Testis (tissue), 3 donors: ENCODE data around the gene TFAP2C. TPM values are rescaled to one million over a fixed set of nuclear protein-coding genes. Genes with fewer than 3 reads are reported as not detected.

Source experiments
- DNase-seq: peaks from one replicate; pipeline ENCODE4 v3.0.0-alpha.2; 2019
- H3K27ac ChIP-seq, 2 donors: fragments of 200-600 bp; sonication (generic); one replicate each; pipeline ENCODE4 v1.5.1; 2019
- H3K27me3 ChIP-seq: fragments of 200-600 bp; sonication (generic); one replicate; pipeline ENCODE4 v1.5.1; 2019
- H3K36me3 ChIP-seq: fragments of 200-600 bp; sonication (generic); one replicate; pipeline ENCODE4 v1.5.1; 2017; ENCODE audit warnings: low read depth; ENCODE audit errors: missing control alignments
- H3K4me1 ChIP-seq: fragments of 200-600 bp; sonication (generic); one replicate; pipeline ENCODE4 v1.5.1; 2019
- H3K4me3 ChIP-seq, 2 donors: fragments of 200-600 bp; sonication (generic); one replicate each; pipeline ENCODE4 v1.5.1; 2017 to 2019
- H3K9me3 ChIP-seq: fragments of 200-600 bp; sonication (generic); one replicate; pipeline ENCODE4 v1.5.1; 2017
- POLR2A ChIP-seq: fragments of 450-650 bp; IDR thresholded peaks from one replicate; pipeline ENCODE4 v1.6.1; 2017; ENCODE audit warnings: antibody characterized with exemption, mild to moderate bottlenecking, moderate library complexity
- WGBS, 2 donors: methylation state at CpG; one replicate each; pipeline ENCODE4 v1.1.5; 2018; 5-methylcytosine and 5-hydroxymethylcytosine counted together
- intact Hi-C: fragments of 100-400 bp; cut with DNase I; formaldehyde crosslinking; loops from one replicate; pipeline ENCODE4 v1.15.1; 2023; ENCODE audit warnings: low total_unique reads
- polyA plus RNA-seq: library from polyadenylated mRNA; stranded (reverse); fragments of 350-450 nt; fragmentation: Illumina TruSeq; extraction: RNeasy Lipid Tissue Mini Kit (QIAGEN cat#74804); gene quantifications from one replicate; pipeline ENCODE4 v1.2.3, GENCODE V29; 2014; ENCODE audit warnings: low read depth, low replicate concordance; ENCODE audit not compliant: insufficient read depth
- total RNA-seq, 2 donors: library from RNA; depleted of rRNA; stranded (reverse); fragments of >200 nt; gene quantifications; one replicate each; pipeline ENCODE4 v1.2.3, GENCODE V29; 2016
- TF ChIP-seq, protein P1 (sequence below), 3 experiments: fragments of 450-650 bp in 2 of 3; fragments of 200-600 bp in 1 of 3; sonication (generic) in 1 of 3; IDR thresholded peaks; one replicate each; pipeline ENCODE4 v1.5.1; 2016 to 2019; ENCODE audit warnings: antibody characterized with exemption in 3 of 3, mild to moderate bottlenecking in 2 of 3, moderate library complexity in 1 of 3

TFAP2C gene
- total and polyA plus RNA-seq, 3 donors from 2014 or later = 1.3 to 1.9 (median 1.4) TPM

DNA sequence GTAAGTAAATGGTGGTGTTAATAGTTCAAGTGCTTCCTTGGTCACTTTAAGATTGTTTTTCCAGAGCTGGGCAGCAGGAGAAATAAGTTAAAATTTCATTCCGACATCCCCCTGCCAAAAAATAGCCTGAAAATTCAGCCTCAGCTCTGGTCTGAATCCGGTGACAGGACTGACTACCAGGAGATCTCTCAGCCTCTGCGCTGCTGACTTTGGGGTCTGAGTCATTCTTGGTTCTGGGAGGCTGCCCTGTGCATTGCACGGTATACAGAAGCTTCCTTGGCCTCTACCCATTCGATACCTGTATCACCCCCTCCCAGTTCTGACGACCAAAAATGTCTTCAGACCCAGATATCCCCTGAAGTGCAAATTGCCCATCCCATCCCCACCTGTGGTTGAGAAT lies 36.3 kb upstream of the TFAP2C start:
- Histone ChIP-seq H3K4me1 (no peaks in the 10 kb centered on the region), H3K27ac (no peak overlapping the region), H3K36me3 (no peaks in the 10 kb centered on the region), H3K4me3 (no peak overlapping the region), H3K9me3 (no peaks in the 10 kb centered on the region), H3K27me3 (no peaks in the 10 kb centered on the region)
- intact Hi-C loops = no loop called here
- 81 to 82% methylated on average over 6 of the region's 6 CpGs for WGBS, 2 donors
- TF ChIP-seq, protein P1, sequence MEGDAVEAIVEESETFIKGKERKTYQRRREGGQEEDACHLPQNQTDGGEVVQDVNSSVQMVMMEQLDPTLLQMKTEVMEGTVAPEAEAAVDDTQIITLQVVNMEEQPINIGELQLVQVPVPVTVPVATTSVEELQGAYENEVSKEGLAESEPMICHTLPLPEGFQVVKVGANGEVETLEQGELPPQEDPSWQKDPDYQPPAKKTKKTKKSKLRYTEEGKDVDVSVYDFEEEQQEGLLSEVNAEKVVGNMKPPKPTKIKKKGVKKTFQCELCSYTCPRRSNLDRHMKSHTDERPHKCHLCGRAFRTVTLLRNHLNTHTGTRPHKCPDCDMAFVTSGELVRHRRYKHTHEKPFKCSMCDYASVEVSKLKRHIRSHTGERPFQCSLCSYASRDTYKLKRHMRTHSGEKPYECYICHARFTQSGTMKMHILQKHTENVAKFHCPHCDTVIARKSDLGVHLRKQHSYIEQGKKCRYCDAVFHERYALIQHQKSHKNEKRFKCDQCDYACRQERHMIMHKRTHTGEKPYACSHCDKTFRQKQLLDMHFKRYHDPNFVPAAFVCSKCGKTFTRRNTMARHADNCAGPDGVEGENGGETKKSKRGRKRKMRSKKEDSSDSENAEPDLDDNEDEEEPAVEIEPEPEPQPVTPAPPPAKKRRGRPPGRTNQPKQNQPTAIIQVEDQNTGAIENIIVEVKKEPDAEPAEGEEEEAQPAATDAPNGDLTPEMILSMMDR (IDR thresholded peaks at IDR 0.05) = no peak
- no peak for TF ChIP-seq POLR2A
- no peak for DNase-seq

DNA sequence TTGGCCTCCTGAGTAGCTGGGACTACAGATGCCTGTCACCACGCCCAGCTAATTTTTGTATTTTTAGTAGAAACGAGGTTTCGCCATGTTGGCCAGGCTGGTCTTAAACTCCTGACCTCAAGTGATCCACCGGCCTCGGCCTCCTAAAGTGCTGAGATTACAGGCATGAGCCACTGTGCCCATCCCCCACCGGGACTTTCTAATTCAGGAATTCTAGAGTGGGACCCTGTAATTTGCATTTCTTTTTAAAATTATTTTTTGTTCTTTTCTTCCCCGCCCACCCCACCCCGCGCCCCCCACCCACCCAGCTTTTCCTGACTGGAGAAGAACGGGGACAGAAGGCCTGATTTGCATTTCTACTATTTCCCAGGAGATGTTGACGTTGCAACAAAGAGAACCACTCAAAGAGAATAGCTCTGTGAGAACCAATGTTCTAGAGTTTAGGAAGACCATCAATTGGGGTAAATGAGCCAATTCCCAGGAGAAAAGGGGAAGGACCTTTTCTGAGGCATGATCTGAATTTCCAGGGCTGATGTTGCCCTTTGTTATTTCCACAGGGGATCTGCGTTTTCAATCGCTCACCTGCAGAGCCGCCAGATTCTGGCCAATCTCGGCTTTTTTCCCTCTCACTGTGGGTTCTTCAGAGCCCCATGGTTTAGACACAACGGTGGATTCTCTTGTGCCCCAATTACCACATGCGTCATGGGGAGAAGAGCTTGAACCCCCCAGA lies 33.2 kb upstream of the TFAP2C start:
- intact Hi-C loops = no loop called here
- Histone ChIP-seq H3K4me3 (no peak overlapping the region), H3K9me3 (no peaks in the 10 kb centered on the region), H3K36me3 (no peaks in the 10 kb centered on the region), H3K4me1 (no peaks in the 10 kb centered on the region), H3K27me3 (no peaks in the 10 kb centered on the region), H3K27ac (no peak overlapping the region)
- no peak for TF ChIP-seq POLR2A
- TF ChIP-seq, protein P1 (IDR thresholded peaks at IDR 0.05) = no peak
- no peak for DNase-seq
- WGBS, 2 donors = 59 to 68% methylated on average over 17 of the region's 17 CpGs

DNA sequence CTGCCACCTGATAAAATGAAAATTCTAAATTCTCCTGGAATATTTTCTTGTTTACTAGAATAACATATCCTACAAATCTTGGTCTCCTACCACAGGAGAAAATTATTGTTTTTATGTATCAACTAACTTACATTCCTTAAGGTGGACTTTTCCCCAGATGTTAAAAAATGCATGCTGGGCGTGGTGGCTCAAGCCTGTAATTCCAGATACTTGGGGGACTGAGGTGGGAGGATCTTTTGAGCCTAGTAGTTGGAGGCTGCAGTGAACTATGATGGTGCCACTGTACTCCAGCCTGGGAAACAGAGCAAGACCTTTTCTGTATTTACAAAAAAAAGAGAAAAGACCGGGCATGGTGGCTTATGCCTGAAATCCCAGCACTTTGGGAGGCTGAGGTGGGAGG lies 27.9 kb upstream of the TFAP2C start:
- no peak overlapping the region for H3K4me3 ChIP-seq
- WGBS, 2 donors = 72 to 76% methylated on average over 2 of the region's 2 CpGs

DNA sequence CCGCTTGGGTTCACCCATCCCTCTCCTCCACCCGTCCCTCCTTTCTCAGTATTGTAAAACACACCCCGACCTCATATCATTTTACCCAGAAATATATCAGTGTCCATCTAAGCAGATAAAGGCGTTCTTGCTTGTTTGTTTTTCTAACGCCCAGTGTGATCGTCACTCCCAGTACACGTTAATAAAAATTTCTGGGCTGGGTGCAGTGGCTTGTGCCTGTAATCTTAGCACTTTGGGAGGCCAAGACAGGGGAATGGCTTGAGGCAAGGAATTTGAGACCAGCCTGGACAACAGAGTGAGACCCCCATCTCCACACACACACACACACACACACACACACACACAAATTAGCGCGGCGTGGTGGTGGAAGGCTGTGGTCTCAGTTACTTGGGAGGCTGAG lies 24.4 kb upstream of the TFAP2C start:
- no peaks in the 10 kb centered on the region for H3K36me3 ChIP-seq
- H3K27me3 ChIP-seq = no peaks in the 10 kb centered on the region
- H3K27ac ChIP-seq = no peak overlapping the region
- no peak for DNase-seq
- no peaks in the 10 kb centered on the region for H3K4me1 ChIP-seq
- WGBS, 2 donors = 75 to 84% methylated on average over 10 of the region's 10 CpGs
- intact Hi-C loops = no loop called here
- no peaks in the 10 kb centered on the region for H3K9me3 ChIP-seq
- no peak for TF ChIP-seq POLR2A
- TF ChIP-seq, protein P1 (IDR thresholded peaks at IDR 0.05) = no peak
- no peak overlapping the region for H3K4me3 ChIP-seq

More for the DNA sequence above, 27.9 kb upstream of the TFAP2C start:
- Histone ChIP-seq H3K27me3 (no peaks in the 10 kb centered on the region), H3K36me3 (no peaks in the 10 kb centered on the region), H3K27ac (no peak overlapping the region), H3K9me3 (no peaks in the 10 kb centered on the region), H3K4me1 (no peaks in the 10 kb centered on the region)
- TF ChIP-seq, protein P1 (IDR thresholded peaks at IDR 0.05) = no peak
- no peak for TF ChIP-seq POLR2A
- no peak for DNase-seq
- intact Hi-C loops = no loop called here
